Measurements from ENCODE around the gene ZFYVE27. TPM values are rescaled to one million over a fixed set of nuclear protein-coding genes. Genes with fewer than 3 reads are reported as not detected.

The ZFYVE27 gene
- total RNA-seq, 1 donor from 2014 or later: 32.9 TPM

DNA sequence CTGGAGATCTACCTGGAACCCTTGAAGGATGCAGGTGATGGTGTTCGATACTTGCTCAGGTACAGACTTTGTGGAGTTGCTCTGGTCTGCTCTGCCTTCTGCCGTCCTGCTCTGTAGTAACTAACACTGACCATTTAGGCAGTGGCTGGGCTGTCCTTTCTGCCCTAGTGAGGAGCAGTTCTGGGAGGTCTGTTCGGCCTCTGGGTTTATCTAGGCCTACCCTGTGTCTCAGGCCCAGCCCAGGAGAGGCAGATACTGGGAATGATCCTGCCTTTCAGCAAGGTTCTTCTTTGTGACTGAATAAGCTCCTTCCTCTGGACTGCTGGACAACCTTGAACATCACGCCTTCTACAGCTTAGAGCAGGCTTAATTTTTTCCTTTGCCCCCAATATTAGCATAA, 1.7 kb downstream of the ZFYVE27 start:
- DNase-seq (ENCODE audit: low spot score): peak; percentile 38
- no peak for ATAC-seq
- intact Hi-C loops (cut with DNase I): no loop called here

DNA sequence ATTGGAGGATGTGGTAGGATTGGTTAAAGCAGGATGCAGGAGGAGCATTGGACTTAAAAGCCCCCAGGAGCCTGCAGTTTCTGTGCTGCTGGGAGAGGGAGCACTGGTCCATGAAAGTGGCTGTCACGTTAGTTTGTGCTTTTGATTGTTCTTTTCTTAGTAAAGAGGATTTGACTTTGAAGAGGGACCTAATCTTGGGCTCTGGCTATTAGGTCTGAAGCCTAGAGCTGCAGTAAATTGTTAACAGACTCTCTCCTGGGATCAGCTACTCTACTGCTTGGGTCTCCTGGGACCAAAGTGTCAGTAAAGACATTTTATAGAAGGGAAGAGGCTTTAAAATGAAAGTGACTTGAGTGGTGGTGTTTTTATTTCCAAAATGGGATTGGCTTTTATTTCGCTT, 3.7 kb downstream of the ZFYVE27 start:
- intact Hi-C loops (cut with DNase I): no loop called here
- DNase-seq (ENCODE audit: low spot score) (no peak), ATAC-seq (no peak)

DNA sequence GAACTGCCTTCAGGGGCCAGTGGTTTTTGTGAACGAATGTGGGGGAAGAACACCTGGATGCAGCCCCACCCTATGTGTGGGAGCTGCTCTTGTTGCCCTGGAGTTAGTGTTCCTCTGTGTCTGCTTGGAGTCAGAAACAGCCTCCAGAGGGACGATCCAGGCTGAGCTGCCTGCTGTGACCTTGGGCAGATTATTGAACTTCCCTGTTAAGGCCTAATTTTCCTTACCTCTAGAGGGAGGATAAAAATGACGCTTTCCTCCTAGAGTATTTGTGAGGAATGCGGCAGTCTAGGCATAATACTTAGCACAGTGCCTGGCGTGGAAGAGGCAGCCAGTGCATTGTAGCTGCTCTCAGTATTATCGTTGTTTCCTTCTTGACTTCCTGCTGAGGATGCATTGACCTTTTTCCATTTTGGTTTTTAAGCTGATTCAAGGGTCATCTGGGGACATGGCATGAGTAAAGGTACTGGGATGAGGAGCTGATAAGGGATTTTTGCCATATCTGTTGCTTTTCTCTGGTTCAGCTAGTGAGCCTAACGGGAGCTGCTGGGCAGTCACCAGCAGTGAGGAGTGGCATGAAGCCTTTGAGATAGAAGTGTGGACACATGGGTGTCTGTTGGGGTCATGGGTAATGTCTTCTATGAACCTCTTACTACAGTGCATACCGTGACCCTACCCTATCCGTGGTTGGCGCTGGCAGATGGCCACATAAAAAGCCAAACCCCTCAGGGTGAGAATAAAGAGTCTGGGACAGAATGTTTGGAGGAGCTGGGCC, 6.4 kb downstream of the ZFYVE27 start:
- peak; percentile 53 for DNase-seq (ENCODE audit: low spot score)
- intact Hi-C loops (cut with DNase I): no loop called here
- ATAC-seq: peak; percentile 33

DNA sequence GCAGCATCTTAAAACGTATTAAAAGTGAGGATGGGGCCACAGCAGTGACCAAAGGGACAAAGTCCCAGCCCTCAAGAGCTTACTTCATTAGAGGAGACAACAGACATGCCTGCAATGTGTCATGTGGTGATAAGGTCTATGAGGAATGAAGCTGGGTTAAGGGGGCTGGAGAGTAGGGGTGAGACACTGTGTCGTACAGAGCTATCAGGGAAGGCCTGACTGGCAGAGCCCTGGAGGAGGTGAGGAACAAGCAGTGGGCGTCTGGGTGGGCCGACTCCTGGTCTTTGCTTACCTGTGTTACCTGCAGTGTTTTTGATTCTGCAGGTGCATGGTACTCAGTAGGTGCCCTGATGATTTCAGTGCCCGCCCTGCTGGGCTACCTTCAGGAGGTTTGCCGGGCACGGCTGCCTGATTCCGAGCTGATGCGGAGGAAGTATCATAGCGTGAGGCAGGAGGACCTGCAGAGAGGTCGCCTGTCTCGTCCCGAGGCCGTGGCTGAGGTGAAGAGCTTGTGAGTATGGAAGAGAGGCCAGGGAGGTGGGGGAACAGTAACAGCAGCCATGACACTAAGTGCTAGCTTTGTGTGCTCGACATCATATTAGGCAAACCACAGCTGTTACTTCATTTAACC, 7.6 kb downstream of the ZFYVE27 start:
- no peak for ATAC-seq
- DNase-seq (ENCODE audit: low spot score): peak; percentile 55
- intact Hi-C loops (cut with DNase I): loop anchor here (5.0 kb wide), 1 partner anchor 1918 kb away; no protein-coding TSS in a partner anchor

DNA sequence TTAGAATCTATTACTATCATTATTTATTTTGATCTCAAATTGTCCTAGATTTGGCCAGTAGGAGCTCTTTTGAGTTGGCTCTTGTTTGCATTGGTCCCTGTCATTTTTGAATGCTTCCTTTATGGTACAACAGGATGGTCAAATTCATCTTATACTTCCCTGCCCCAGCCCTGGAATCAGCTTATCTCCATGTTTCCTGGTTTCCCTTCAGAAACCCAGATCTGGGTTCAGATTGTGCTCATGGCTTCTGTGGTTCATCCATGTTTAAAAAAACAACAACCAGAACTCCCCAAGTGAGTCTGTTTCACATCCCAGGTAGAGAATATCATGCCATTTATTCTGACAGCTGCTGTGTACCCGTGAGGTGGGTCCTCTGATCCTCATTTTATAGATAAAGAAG, 10.6 kb downstream of the ZFYVE27 start:
- no peak for ATAC-seq
- DNase-seq (ENCODE audit: low spot score): no peak
- intact Hi-C loops (cut with DNase I): loop anchor here (5.0 kb wide), 1 partner anchor 1915 kb away; no protein-coding TSS in a partner anchor

DNA sequence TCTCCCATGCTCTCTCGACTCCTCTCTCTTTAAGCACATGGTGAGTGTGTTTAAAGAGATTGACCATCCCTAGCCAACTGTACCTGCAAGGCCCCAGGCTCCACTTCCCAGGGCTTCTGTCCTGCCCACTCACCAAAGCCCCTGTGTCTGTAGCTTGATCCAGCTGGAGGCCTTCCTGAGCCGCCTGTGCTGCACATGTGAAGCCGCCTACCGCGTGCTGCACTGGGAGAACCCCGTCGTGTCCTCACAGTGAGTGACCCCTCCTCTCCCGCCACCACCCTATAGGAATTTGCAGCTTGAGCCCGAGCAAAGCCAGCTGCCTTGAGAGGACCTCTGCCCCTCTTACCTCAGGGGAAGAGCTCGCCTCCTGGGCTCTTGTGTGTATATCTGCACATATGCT, 11.2 kb downstream of the ZFYVE27 start:
- intact Hi-C loops (cut with DNase I): loop anchor here (5.0 kb wide), 1 partner anchor 1914 kb away; no protein-coding TSS in a partner anchor
- ATAC-seq: no peak
- DNase-seq (ENCODE audit: low spot score): no peak

DNA sequence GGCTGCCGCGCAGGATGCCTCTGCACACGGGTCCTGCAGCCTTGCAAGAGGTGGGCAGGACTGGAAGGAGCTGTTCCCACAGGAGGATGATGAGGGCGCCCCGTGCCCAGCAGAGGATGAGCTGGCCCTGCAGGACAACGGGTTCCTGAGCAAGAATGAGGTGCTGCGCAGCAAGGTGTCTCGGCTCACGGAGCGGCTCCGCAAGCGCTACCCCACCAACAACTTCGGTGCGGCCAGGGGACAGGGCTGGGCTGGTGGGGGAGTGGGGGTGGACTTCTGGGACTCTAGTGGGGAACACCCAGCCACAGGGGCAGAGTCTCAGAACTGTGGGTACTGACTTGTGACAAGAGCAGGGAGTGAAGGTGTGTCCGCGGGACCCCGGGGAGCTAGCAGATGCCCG, 16.0 kb downstream of the ZFYVE27 start:
- ATAC-seq: no peak
- DNase-seq (ENCODE audit: low spot score): no peak
- intact Hi-C loops (cut with DNase I): loop anchor here (5.0 kb wide), 1 partner anchor 731 kb away; no protein-coding TSS in a partner anchor

DNA sequence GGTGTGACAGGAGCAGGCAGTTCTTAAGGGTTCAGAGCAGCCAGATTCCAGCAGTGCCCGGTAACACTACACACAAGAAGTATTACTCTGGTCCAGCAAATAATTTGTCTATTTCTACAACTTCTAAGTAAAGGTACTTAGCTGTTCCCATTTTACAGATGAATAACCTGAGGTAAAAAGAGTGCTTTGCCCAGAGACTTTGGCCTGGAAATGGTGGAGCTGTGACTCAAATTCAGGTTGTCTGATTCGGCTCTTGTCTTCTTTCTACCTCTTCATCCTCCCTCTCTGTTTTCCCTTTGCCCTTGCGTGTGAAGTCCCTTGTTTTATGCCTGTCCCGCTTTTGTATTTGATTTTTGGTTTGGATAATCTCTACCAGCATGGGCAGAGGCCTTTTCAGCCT, 17.8 kb downstream of the ZFYVE27 start:
- ATAC-seq (no peak), DNase-seq (ENCODE audit: low spot score) (no peak)
- intact Hi-C loops (cut with DNase I): loop anchor here (5.0 kb wide), 2 partner anchors 113 to 732 kb away; no protein-coding TSS in a partner anchor

DNA sequence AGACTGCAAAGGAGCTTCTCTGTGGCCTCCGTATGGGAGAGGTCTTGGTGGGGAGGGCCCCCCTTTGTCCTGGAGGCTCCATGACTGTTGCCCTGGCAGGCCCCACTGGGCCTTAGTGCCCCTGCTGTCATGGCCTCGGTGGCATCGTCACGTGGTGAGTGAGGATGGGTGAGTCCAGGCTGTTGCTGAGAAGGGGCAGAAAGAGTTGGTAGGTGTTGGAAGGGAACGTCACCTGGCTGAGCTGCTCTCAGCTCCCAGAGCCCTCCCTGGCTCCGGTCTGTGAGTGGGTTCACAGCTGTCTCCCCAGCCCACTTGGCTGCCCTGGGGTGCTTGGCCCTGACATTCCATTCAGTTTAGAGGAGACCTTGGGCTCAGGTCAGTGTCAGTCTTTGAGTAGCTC, 18.8 kb downstream of the ZFYVE27 start:
- ATAC-seq (no peak), DNase-seq (ENCODE audit: low spot score) (no peak)
- intact Hi-C loops (cut with DNase I): loop anchor here (5.0 kb wide), 1 partner anchor 112 kb away; no protein-coding TSS in a partner anchor

DNA sequence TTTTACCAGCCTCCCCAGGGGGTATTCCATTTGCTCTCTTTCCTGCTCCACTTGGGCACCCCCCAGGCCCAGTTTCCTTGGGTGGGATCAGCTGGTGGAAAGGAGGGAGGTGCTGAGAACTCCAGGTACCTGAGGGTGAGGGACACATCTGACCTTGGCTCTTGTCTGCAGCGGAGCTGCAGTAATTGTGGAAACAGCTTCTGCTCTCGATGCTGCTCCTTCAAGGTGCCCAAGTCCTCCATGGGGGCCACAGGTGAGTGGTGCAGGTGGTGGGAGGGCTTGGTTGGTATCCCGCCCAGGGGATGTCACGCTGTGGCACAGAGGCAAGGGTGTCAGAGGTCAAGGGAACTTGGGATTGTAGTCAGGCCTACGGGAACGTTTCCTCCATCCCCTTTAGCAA, 20.5 kb downstream of the ZFYVE27 start:
- no peak for ATAC-seq
- DNase-seq (ENCODE audit: low spot score): no peak
- intact Hi-C loops (cut with DNase I): loop anchor here (5.0 kb wide), 1 partner anchor 110 kb away; no protein-coding TSS in a partner anchor

DNA sequence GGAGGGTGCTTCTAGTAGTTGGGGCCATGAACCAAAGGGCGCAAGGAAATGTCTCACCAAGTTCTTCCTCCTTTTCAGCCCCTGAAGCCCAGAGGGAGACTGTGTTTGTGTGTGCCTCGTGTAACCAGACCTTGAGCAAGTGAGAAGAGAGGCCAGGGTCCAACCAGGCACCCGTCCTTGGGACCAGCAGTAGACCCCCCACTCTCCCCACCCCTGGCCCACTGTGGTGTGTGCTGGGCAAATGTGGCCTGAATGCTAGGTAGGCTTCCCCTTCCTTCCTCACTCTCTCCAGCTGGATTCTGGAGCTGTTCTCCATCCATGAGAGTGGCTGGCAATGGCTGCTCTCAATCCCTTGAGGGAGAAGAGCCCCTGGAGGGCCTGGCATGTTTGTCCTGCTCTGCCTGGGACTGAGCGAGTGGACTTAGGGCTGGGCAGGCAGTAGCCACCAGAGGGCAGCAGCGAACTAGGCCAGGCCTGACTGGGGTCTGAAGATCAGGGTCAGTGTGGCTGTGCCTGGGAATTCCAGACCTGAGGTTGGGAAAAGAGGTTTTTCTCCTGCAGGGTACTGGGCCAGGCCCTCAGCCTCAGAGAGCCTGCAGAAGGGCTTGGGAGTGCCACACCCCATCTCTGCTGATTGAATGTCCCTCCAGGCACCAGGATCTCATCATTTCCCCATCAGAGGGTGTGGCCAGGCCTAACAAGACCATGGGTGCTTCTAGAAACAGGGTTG, 22.4 kb downstream of the ZFYVE27 start:
- ATAC-seq (peak; percentile 83), DNase-seq (ENCODE audit: low spot score) (peak; percentile 89)
- intact Hi-C loops (cut with DNase I): loop anchor here (5.0 kb wide), 1 partner anchor 108 kb away; no protein-coding TSS in a partner anchor

DNA sequence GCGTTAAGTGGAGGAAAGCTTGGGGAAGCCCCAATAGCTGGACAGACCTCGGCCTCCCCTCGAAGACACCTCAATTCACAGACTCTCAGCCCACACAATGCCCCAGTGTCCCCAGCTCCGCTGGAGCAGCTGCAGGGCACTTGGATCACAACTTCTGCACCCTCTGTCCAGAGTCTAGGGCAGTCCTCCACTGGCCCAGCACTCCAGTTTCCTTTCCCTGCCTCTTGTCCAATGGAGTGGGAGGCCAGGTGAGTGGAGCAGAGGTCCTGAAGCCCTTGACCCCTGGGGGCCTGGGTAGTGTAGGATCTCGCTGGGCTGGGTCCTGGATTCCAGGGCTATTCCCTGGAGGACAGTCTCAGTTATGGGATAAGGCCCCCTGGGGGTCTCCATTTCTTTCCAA, 23.0 kb downstream of the ZFYVE27 start:
- intact Hi-C loops (cut with DNase I): loop anchor here (1.0 to 5.0 kb wide), 2 partner anchors 107 to 284 kb away; no protein-coding TSS in a partner anchor
- DNase-seq (ENCODE audit: low spot score): no peak
- no peak for ATAC-seq

DNA sequence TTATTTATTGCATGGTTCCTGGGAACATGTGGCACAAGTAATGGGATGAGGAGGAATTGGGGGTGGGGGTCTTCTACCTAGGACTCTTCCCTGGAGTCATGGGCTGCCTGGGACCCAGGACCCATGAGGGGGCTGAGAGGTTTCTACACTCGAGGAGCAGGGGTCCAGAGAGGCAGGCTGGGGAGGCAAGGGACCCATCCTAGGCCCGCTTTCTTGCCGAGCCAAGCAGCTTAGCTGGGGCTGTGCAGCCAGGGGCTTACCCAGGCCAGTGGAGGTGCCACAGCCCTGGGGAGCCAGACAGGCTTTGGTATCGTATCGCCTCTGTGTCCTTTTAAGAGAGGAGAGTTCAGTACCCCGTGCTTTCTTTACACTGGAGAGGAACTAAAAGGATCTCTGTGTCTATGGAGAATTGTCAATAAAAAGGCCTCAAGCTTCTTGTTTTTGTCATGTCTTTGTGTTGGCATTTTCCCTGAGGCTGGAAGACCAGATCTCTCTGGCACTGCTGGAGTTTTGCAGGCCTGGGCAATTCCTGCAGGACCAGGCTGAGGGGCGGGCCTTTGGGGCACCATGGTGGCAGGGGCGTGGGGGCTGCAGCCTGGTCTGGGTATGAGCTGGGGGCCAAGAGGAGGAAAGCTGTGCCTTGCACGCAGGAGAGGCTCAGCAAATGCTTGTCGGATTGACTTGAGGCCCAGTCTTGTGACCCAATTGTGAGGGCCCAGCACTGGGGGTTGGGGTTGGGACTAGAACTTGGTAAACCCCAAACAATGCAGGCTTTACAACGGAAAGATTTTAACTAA, 23.7 kb downstream of the ZFYVE27 start:
- DNase-seq (ENCODE audit: low spot score): no peak
- no peak for ATAC-seq
- intact Hi-C loops (cut with DNase I): loop anchor here (1.0 kb wide), 1 partner anchor 284 kb away; no protein-coding TSS in a partner anchor

DNA sequence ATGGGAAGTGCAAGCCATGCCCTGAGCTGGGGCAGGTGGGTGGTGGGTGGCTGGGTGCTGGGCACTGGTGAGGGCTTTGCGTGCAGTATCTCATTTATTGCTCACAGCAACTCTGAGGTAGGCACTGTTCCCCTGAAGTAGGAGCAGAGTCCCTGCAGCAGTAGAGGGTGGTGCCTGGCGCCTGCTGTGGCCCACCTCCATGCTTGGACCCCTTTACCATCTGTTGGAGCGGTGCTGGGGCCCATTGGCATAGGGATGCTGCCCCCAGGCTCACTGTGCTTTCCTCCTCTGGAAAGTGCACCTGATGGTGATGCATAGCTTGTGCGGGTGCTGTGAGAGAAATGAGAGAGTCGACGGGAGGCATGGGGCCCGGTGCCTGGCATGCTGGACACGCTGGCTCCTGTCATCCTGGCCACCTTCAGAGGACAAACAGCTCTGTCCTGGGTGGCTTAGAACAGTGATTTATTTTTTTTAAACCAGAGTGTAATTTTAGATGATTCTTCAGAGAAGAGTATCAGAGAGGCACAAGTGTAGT, 24.5 kb downstream of the ZFYVE27 start:
- intact Hi-C loops (cut with DNase I): no loop called here
- no peak for DNase-seq (ENCODE audit: low spot score)
- no peak for ATAC-seq

DNA sequence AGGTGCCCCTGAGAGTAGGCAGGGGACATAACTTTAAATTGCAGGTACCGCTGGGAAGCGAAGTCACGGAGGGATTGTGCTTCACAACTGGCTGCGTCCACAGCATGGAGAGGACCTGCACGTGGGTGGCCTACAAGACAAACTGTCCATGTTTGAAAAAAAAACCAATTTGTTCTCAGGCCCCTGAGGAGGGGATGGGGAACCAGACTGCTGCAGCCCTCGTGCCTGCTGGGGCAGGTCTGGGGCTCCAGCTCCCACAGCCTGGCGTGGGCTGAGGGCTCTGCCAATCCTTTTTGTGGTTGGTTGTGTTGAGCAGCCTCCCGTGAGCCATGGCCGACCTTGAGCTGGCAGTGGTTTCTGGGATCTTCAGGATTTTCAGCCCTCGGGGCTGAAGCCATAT, 25.1 kb downstream of the ZFYVE27 start:
- DNase-seq (ENCODE audit: low spot score) (no peak), ATAC-seq (no peak)
- intact Hi-C loops (cut with DNase I): no loop called here

DNA sequence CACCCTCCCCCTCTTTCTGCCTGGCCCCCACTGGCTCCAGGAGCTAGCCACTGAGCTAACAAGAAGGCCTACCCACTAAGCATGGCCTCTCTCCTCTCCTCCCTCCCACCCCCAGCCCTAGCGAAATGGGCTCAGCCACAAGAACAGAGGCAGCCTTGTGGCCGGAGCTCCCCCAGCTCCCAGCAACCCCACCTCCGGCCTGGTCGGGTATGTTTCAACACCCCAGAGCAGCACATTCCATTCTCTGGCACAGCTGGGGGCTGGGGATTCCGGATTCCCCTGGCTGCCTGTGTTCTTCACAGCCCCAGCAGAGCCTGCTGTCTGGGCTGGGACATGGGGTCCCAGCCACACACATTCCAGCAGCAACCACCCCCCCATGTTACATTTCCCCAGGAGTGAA, 25.9 kb downstream of the ZFYVE27 start:
- ATAC-seq: peak; percentile 61
- DNase-seq (ENCODE audit: low spot score): no peak
- intact Hi-C loops (cut with DNase I): no loop called here

DNA sequence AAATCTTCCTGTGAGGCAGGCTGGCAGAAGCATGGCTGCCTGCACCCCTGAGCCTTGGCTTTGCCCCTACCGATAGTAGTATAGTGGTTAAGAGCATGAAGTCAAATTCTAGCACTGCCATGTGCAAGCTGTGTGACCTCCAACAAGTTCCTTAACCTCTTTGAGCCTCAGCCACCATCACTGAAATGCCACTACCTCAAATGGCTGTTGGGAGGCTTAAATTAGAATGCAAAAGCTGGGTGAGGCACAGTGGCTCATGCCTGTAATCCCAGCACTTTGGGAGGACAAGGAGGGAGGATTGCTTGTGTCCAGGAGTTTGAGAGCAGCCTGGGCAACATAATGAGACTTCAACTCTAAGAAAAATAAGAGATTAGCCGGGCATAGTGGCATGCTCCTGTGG, 26.5 kb downstream of the ZFYVE27 start:
- no peak for ATAC-seq
- intact Hi-C loops (cut with DNase I): no loop called here
- DNase-seq (ENCODE audit: low spot score): no peak

DNA sequence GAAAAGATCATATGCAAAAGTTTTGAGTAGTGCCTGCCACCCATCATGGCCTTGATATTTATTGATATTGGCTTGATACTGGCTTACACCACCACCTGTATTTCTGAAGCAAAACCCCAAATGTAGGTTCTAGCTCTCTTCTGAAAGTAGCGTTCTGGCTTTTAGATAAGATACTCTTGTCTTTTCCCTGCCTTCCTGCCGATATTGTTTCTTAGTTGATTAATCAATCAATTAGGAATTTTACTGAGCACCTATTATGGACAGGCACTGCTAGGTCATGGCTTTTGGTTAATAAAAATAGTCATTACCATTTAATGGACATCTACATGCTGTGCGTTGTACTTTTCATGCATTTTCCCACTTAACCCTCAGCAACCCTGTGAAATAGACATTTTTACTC, 27.0 kb downstream of the ZFYVE27 start:
- DNase-seq (ENCODE audit: low spot score) (no peak), ATAC-seq (no peak)
- intact Hi-C loops (cut with DNase I): no loop called here
